B cell (primary cell): ENCODE data around the gene CDH7.

Experiments used
- EZH2 ChIP-seq: IDR thresholded peaks from 2 replicates; pipeline ENCODE4 v1.6.1; 2012; ENCODE audit warnings: borderline replicate concordance, low read depth, mild to moderate bottlenecking, moderate library complexity, low read length; ENCODE audit not compliant: insufficient read depth, poor library complexity, severe bottlenecking
- TF ChIP-seq, protein P1 (sequence below): fragments of 200-600 bp; IDR thresholded peaks from one replicate; pipeline ENCODE4 v1.8.0; 2022; ENCODE audit warnings: antibody characterized with exemption, mild to moderate bottlenecking

DNA sequence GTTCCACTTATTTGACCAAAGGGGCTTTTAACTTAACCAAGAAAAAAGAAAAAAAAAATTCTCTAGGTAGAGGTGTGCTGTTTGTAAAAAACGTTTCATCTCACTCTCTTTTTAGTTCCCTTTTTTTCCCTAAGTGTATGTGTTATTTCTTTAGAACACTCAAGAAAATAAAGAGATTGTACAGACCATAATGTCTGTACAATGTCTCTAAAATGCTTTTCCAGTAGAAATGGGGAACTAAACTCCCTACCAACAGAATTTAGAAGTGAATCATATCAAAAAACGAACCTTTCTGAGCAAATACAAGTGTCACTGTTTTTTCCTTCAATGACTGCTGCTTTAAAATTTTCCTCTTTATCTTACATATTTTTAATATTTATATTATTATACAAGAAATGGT is 72.0 kb downstream of the CDH7 start:
- TF ChIP-seq, protein P1, sequence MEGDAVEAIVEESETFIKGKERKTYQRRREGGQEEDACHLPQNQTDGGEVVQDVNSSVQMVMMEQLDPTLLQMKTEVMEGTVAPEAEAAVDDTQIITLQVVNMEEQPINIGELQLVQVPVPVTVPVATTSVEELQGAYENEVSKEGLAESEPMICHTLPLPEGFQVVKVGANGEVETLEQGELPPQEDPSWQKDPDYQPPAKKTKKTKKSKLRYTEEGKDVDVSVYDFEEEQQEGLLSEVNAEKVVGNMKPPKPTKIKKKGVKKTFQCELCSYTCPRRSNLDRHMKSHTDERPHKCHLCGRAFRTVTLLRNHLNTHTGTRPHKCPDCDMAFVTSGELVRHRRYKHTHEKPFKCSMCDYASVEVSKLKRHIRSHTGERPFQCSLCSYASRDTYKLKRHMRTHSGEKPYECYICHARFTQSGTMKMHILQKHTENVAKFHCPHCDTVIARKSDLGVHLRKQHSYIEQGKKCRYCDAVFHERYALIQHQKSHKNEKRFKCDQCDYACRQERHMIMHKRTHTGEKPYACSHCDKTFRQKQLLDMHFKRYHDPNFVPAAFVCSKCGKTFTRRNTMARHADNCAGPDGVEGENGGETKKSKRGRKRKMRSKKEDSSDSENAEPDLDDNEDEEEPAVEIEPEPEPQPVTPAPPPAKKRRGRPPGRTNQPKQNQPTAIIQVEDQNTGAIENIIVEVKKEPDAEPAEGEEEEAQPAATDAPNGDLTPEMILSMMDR, result no peak
- TF ChIP-seq EZH2, result no peak
